CD4-positive, alpha-beta T cell treated with Interferon alpha-2 for 1 hour (primary cell): ENCODE data around the gene SORCS2.

Experiments used
- DNase-seq, 2 donors: peaks; one replicate each; pipeline ENCODE4 v3.0.0-alpha.2; 2020 to 2022

SORCS2 gene

GRCh38 chr4:7295197-7295910 lies 103.0 kb downstream of the SORCS2 start:
- DNase-seq = no peak

- no peak for DNase-seq
Observed at GRCh38 chr4:7295911-7296660, 103.7 kb downstream of the SORCS2 start.

GRCh38 chr4:7296661-7297335 lies 104.5 kb downstream of the SORCS2 start:
- DNase-seq = no peak

- DNase-seq = no peak
Observed at GRCh38 chr4:7297374-7297773, 105.0 kb downstream of the SORCS2 start.

GRCh38 chr4:7297881-7298280 lies 105.5 kb downstream of the SORCS2 start:
- DNase-seq = no peak

GRCh38 chr4:7298619-7299009 lies 106.3 kb downstream of the SORCS2 start:
- DNase-seq = no peak

- DNase-seq = no peak
Observed at GRCh38 chr4:7299010-7299907, 106.9 kb downstream of the SORCS2 start.

- no peak for DNase-seq
Observed at GRCh38 chr4:7299908-7300710, 107.8 kb downstream of the SORCS2 start.

GRCh38 chr4:7300711-7301095 lies 108.4 kb downstream of the SORCS2 start:
- DNase-seq = no peak

GRCh38 chr4:7301126-7301785 lies 108.9 kb downstream of the SORCS2 start:
- DNase-seq = no peak

GRCh38 chr4:7301846-7302630 lies 109.7 kb downstream of the SORCS2 start:
- no peak for DNase-seq

- DNase-seq = no peak
Observed at GRCh38 chr4:7302781-7303404, 110.6 kb downstream of the SORCS2 start.

GRCh38 chr4:7303561-7303960 lies 111.2 kb downstream of the SORCS2 start:
- no peak for DNase-seq

GRCh38 chr4:7304436-7304835 lies 112.1 kb downstream of the SORCS2 start:
- DNase-seq = no peak

GRCh38 chr4:7306021-7306965 lies 114.0 kb downstream of the SORCS2 start:
- no peak for DNase-seq

- no peak for DNase-seq
Observed at GRCh38 chr4:7306986-7307385, 114.6 kb downstream of the SORCS2 start.

GRCh38 chr4:7307394-7308099 lies 115.2 kb downstream of the SORCS2 start:
- no peak for DNase-seq

- DNase-seq = no peak
Observed at GRCh38 chr4:7309181-7309580, 116.8 kb downstream of the SORCS2 start.
